B cell (primary cell): ENCODE data around the gene HUS1. TPM values are rescaled to one million over a fixed set of nuclear protein-coding genes. Genes with fewer than 3 reads are reported as not detected.

Experiments used
- ATAC-seq: fragments of 200-7000 bp; cut with Tn5 transposase; one replicate; pipeline ENCODE4 v1.10.0; 2021; ENCODE audit warnings: low read depth, mild to moderate bottlenecking, moderate number of reproducible peaks, moderate library complexity
- CTCF ChIA-PET: fragments of 350-600 bp; sonication (Branson Sonifier 250); formaldehyde crosslinking; loops from one replicate; lab custom pipeline; 2021; ENCODE audit warnings: antibody characterized with exemption, inconsistent platforms; lab: Charles Lee
- POLR2A ChIA-PET: fragments of 350-600 bp; sonication (Branson Sonifier 250); formaldehyde crosslinking; loops from one replicate; lab custom pipeline; 2021; ENCODE audit warnings: antibody characterized with exemption; lab: Charles Lee
- DNase-seq: peaks from one replicate; pipeline ENCODE4 v3.0.0; 2013
- H2AFZ ChIP-seq: 2 replicates; pipeline ENCODE4 v1.6.1; 2012; ENCODE audit warnings: mild to moderate bottlenecking, low read depth, low read length; ENCODE audit not compliant: insufficient read depth, poor library complexity, severe bottlenecking
- H3K27ac ChIP-seq, 2 donors: 1 replicate in 1 of 2; 2 replicates in 1 of 2; pipeline ENCODE4 v1.5.1; 2012 to 2013; ENCODE audit warnings: low read length in 2 of 2, mild to moderate bottlenecking in 2 of 2, moderate library complexity in 1 of 2
- H3K27me3 ChIP-seq, 4 experiments: fragments of 200-600 bp in 1 of 4; sonication (generic) in 1 of 4; replicated peaks in 1 of 4; 1 replicate in 2 of 4; 2 replicates in 2 of 4; pipeline versions ENCODE4 v1.6.1 to v1.7.0; 2013 to 2016; ENCODE audit warnings: low read length in 3 of 4, mild to moderate bottlenecking in 2 of 4, mixed read lengths in 1 of 4, moderate library complexity in 1 of 4; ENCODE audit not compliant: insufficient read depth in 4 of 4, control insufficient read depth in 3 of 4; ENCODE audit errors: control extremely low read depth in 1 of 4
- H3K36me3 ChIP-seq, 2 experiments: replicated peaks in 1 of 2; 1 replicate in 1 of 2; 2 replicates in 1 of 2; pipeline versions ENCODE4 v1.6.1 to v1.7.1; 2013; ENCODE audit warnings: low read length in 1 of 2; ENCODE audit not compliant: insufficient read depth in 2 of 2, control insufficient read depth in 1 of 2; ENCODE audit errors: control extremely low read depth in 1 of 2, extremely low read depth in 1 of 2
- H3K4me1 ChIP-seq, 2 donors: fragments of 200-600 bp in 1 of 2; sonication (generic) in 1 of 2; 1 replicate in 1 of 2; 2 replicates in 1 of 2; pipeline versions ENCODE4 v1.5.1 to v1.6.1; 2013 to 2017; ENCODE audit warnings: low read length in 2 of 2; ENCODE audit not compliant: control insufficient read depth in 2 of 2, insufficient read depth in 2 of 2
- H3K4me2 ChIP-seq: replicated peaks from 2 replicates; pipeline ENCODE3; 2012; ENCODE audit warnings: mild to moderate bottlenecking, low read depth, low read length; ENCODE audit not compliant: poor library complexity, severe bottlenecking
- H3K4me3 ChIP-seq, 5 experiments: fragments of 200-600 bp in 1 of 5; sonication (generic) in 1 of 5; 1 replicate in 3 of 5; 2 replicates in 2 of 5; pipeline versions ENCODE4 v1.5.1 to v1.7.0; 2011 to 2016; ENCODE audit warnings: low read length in 4 of 5, mild to moderate bottlenecking in 4 of 5, low read depth in 2 of 5, control low read depth in 1 of 5, moderate library complexity in 1 of 5; ENCODE audit not compliant: insufficient read depth in 1 of 5; ENCODE audit errors: control extremely low read depth in 1 of 5, extremely low read depth in 1 of 5
- H3K79me2 ChIP-seq: fragments of 200-600 bp; sonication (generic); one replicate; pipeline ENCODE4 v1.6.0; 2016; ENCODE audit warnings: low read length; ENCODE audit not compliant: control insufficient read depth, insufficient read depth
- H3K9ac ChIP-seq: fragments of 200-600 bp; sonication (generic); 2 replicates; pipeline ENCODE4 v1.6.1; 2017; ENCODE audit warnings: mild to moderate bottlenecking, low read length, moderate library complexity
- H3K9me3 ChIP-seq, 3 donors: one replicate each; pipeline versions ENCODE4 v1.6.1 to v1.7.1; 2013; ENCODE audit warnings: low read length in 2 of 3; ENCODE audit not compliant: control insufficient read depth in 2 of 3, insufficient read depth in 1 of 3; ENCODE audit errors: control extremely low read depth in 1 of 3
- H4K20me1 ChIP-seq: 2 replicates; pipeline ENCODE4 v1.6.0; 2012; ENCODE audit warnings: mild to moderate bottlenecking, low read length; ENCODE audit not compliant: insufficient read depth, control insufficient read depth, poor library complexity, severe bottlenecking
- H3K27ac Mint-ChIP-seq: one replicate; pipeline ENCODE4 v1.8.0; 2021; ENCODE audit warnings: mixed read lengths
- H3K27me3 Mint-ChIP-seq: one replicate; pipeline ENCODE4 v1.8.0; 2021; ENCODE audit warnings: mixed read lengths
- H3K4me1 Mint-ChIP-seq: one replicate; pipeline ENCODE4 v1.8.0; 2021; ENCODE audit warnings: mixed read lengths
- H3K4me3 Mint-ChIP-seq: one replicate; pipeline ENCODE4 v1.8.0; 2021; ENCODE audit warnings: mixed read lengths
- H3K9me3 Mint-ChIP-seq: one replicate; pipeline ENCODE4 v1.8.0; 2022; ENCODE audit warnings: mixed read lengths; ENCODE audit not compliant: insufficient read depth
- CTCF ChIP-seq: fragments of 200-600 bp; IDR thresholded peaks from one replicate; pipeline ENCODE4 v1.8.0; 2022; ENCODE audit warnings: antibody characterized with exemption, mild to moderate bottlenecking
- EZH2 ChIP-seq: IDR thresholded peaks from 2 replicates; pipeline ENCODE4 v1.6.1; 2012; ENCODE audit warnings: borderline replicate concordance, low read depth, mild to moderate bottlenecking, moderate library complexity, low read length; ENCODE audit not compliant: insufficient read depth, poor library complexity, severe bottlenecking
- WGBS: methylation state at CpG from one replicate; pipeline ENCODE4 v1.1.5; 2013; ENCODE audit warnings: missing lambda C conversion rate; ENCODE audit not compliant: insufficient coverage; 5-methylcytosine and 5-hydroxymethylcytosine counted together
- intact Hi-C: fragments of 100-400 bp; cut with micrococcal nuclease; formaldehyde crosslinking; loops from one replicate; pipeline ENCODE4 v1.10.0; 2022
- polyA plus RNA-seq: library from polyadenylated mRNA; depleted of rRNA; stranded (reverse); fragments of >200 nt; gene quantifications from 2 replicates; pipeline ENCODE4 v1.2.3, GENCODE V29; 2012
- total RNA-seq, 2 donors: library from RNA; stranded (reverse); fragments of 120-200 nt in 1 of 2; gene quantifications; 1 replicate in 1 of 2; 2 replicates in 1 of 2; pipeline versions ENCODE4 v1.2.3 to v1.2.4, GENCODE V29; 2013 to 2022

HUS1 gene
- total and polyA plus RNA-seq, 2 donors (not counting 1 experiment from before 2014, with no cell fraction given) = 37.7 to 61.6 TPM

- Histone ChIP-seq H4K20me1 (no peaks in the 10 kb centered on the region), H2AFZ (no peak overlapping the region), H3K79me2 (no peaks in the 10 kb centered on the region), H3K9me3 (no peaks in the 10 kb centered on the region), H3K4me3 (no peak overlapping the region), H3K4me2 (no peak overlapping the region), H3K27me3 (no peaks in the 10 kb centered on the region), H3K9ac (no peak overlapping the region), H3K36me3 (no peaks in the 10 kb centered on the region), H3K4me1 (no peaks in the 10 kb centered on the region), H3K27ac (no peak overlapping the region)
- Mint-ChIP-seq H3K27me3 (no peaks in the 10 kb centered on the region), H3K9me3 (no peaks in the 10 kb centered on the region), H3K4me1 (no peaks in the 10 kb centered on the region), H3K4me3 (no peak overlapping the region), H3K27ac (no peak overlapping the region)
- intact Hi-C loops = loop anchor here (1.0 to 10.0 kb wide), 4 partner anchors 24 to 1219 kb away; no protein-coding TSS in a partner anchor
- ATAC-seq (peak; percentile 62), DNase-seq (peak; percentile 72)
- CTCF ChIA-PET = interaction anchor here (0.8 to 3.5 kb wide), 29 partner anchors 8 to 679 kb away, joined by 3 to 99 read pairs (median 5); no protein-coding TSS in a partner anchor
- TF ChIP-seq EZH2 (no peak), CTCF (peak; percentile 87)
- WGBS = 57% methylated on average over 5 of the region's 8 CpGs
- POLR2A ChIA-PET = no interaction called here
These were observed 34.0 kb downstream of the HUS1 start for GRCh38 chr7:47945261-47946015.
